GM23248 (cell line): ENCODE results near the gene C7orf57.

Experiments used
- EZH2 ChIP-seq: fragments of 200-600 bp; sonication (generic); IDR thresholded peaks from 2 replicates; pipeline ENCODE4 v1.6.1; 2018; ENCODE audit warnings: antibody characterized with exemption, mild to moderate bottlenecking; ENCODE audit not compliant: insufficient read depth, poor library complexity, severe bottlenecking
- EZH2phosphoT487 ChIP-seq: fragments of 200-600 bp; sonication (generic); IDR thresholded peaks from 2 replicates; pipeline ENCODE4 v1.6.1; 2018; ENCODE audit warnings: antibody characterized with exemption, moderate library complexity, mild to moderate bottlenecking, low read depth; ENCODE audit not compliant: insufficient read depth

GRCh38 chr7:48042216-48042615, 6.9 kb downstream of the C7orf57 start:
- TF ChIP-seq EZH2phosphoT487 = no peak
- TF ChIP-seq EZH2 = no peak
